Measurements from ENCODE around the gene GMDS.

Gene GMDS

GRCh38 chr6:1895721-1896120 lies 349.7 kb downstream of the GMDS start:
- no peak for DNase-seq (ENCODE audit: low read depth, low spot score)

DNA sequence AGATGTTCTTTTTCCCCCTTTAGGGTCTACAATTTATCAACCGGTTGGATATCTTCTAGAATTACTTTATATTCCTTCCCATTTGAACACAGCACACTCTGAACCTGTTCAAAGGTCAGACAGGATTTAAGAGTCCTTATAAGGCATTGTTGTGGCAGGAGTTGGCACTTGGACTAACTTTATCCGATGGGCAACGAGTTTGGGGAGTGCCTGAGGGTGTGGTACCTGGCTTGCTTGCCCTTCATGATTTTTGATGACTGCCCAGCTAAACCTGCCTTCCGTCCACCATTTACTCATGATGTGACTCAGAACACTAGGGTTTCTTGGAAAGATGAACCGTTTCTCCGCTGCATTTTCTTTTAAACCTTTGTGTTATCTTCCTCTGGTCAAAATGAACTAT lies 350.5 kb downstream of the GMDS start:
- no peak for DNase-seq (ENCODE audit: low read depth, low spot score)

GRCh38 chr6:1893470-1894130 lies 351.8 kb downstream of the GMDS start:
- DNase-seq (ENCODE audit: low read depth, low spot score) = no peak

- no peak for DNase-seq (ENCODE audit: low read depth, low spot score)
Measured at GRCh38 chr6:1892716-1893115, 352.7 kb downstream of the GMDS start.

DNA sequence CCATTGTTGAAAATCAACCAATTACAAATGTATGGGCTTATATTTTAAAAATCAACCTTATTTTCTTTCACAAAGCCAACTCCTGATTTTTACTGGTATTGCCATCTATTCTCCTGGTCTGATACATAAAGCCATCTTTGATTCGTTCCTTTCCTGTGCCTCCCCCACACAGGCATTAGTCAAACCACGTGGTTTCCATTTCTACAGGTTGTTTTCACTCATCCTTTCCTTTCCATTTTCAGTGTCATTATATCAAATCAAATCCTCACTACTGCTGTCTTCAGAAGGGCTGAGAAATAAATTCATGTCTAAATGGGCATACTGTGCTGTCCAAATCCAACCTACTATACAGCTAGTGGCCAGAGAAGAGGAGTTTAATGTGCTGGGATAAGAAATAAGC lies 354.4 kb downstream of the GMDS start:
- no peak for DNase-seq (ENCODE audit: low read depth, low spot score)

- DNase-seq (ENCODE audit: low read depth, low spot score) = no peak
Measured at GRCh38 chr6:1890071-1890470, 355.3 kb downstream of the GMDS start.

DNA sequence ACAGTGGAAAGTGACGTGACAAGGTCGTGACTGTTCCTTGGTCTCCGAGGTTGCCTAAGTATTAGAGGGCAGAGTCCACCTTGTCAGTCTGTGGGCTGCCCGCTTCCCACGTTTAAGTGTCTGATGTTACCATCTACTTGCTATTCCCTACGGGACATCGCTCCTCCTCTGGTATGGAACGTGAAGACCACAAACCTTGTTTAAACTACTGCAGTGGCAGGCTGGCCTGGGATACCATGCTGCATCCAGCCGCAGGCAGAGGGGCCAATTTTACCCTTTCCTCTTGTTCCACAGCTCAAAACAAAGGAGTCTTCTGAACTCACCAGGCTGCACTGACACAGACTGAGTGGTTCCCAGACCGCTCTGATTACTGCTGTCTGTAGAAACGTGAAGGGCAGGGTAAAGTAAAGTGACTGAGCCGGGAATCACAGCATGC lies 359.8 kb downstream of the GMDS start:
- DNase-seq (ENCODE audit: low read depth, low spot score) = peak; percentile 46

- no peak for DNase-seq (ENCODE audit: low read depth, low spot score)
Measured at GRCh38 chr6:1884313-1884712, 361.1 kb downstream of the GMDS start.

DNA sequence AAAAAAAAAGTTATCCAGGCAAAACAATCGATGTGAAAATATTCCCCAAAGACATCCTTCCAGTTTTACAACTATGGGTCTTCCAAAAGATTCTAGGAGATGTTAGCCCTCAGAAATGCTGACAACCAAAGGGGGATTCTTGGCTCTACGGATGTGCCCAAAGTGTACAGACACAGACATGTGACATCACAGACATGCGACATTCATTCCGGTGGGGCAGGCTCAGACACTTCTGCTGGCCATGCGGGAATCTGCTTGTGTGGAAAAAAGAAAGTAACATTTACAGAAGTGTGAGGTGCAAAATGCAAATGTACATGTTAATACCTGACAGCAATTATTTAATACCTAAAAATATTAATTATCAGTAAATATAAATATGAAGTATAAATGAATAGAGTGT lies 367.1 kb downstream of the GMDS start:
- no peak for DNase-seq (ENCODE audit: low read depth, low spot score)

DNA sequence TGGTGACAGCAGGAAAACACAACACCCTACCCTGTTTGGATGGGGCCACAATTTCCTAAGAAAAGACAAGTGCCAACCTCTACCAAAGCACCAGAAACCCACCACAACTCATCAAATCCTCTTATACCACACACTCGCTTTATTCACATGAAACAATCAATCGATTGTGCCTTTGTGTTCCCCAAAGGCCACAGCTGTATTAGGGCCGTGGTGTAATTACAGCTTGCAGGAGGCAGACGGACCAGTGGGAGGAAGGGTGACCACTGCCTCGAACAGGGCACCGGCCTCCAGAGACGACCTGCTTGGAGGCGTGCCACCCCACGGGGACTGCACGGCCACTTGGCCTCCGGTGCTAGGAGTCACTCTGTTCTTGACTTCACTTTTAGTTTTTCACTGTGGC lies 371.6 kb downstream of the GMDS start:
- DNase-seq (ENCODE audit: low read depth, low spot score) = no peak

DNA sequence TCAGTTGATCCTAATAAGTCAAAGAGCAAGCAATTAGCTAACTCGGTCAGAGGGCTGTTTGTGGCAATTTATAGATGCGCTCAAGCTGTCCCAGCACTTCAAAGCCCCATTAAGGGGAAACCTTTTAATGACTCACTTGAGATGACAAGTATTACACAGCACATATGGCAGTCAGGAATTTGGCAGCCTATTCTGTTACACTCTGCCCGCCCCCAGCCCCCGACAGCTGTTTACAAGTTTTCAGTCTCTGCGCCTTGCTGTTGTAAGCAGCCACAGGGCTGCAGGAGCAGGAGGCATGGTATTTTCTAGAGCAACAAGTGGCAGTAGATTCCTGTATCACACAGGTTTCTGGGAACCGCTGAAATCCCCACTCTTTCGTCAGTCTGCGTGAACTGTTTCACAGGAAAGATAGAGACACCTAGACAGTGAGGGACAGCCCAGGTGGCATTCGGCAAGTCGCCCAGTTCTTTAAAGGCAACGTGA lies 372.7 kb downstream of the GMDS start:
- DNase-seq (ENCODE audit: low read depth, low spot score) = no peak

GRCh38 chr6:1871724-1872315 lies 373.6 kb downstream of the GMDS start:
- DNase-seq (ENCODE audit: low read depth, low spot score) = no peak

GRCh38 chr6:1870932-1871331 lies 374.5 kb downstream of the GMDS start:
- DNase-seq (ENCODE audit: low read depth, low spot score) = no peak

DNA sequence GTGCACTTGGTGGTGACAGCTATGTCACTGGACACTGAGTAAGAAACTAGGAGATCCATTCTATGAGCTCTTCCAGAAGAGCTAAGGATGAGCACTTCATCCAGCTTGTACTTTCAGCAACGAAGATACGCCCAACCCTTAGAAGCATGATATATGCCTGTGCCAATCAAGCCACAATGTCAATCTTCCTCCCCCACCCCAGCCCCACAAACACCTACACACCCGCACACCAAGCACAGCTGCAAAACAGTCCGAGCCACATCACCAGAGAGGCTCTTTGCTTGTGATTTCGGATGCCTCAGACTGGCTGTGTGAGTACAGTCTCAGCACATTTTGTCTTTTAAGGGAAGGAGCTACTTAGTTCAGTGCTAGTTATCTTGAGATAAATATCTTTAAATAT lies 375.2 kb downstream of the GMDS start:
- no peak for DNase-seq (ENCODE audit: low read depth, low spot score)

- no peak for DNase-seq (ENCODE audit: low read depth, low spot score)
Measured at GRCh38 chr6:1869769-1870168, 375.6 kb downstream of the GMDS start.

DNA sequence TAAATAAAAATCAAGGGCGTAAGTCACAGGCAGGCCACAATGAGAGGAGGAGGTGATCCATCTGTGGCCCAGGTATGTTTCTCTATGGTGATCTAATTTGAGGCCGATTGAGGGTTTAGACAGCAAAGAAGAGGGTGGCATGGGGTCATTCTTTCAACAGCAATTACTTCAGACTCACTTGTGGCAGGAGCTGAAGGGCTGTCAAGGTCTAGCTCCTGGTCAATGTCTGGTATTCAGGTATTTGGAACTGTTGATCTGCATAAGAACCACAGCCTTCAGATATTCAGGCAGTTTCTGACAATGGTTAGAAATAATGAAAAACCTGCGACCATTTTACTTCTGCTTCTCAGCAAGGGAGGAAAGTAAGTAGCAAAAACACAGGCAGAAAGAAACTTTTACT lies 376.1 kb downstream of the GMDS start:
- no peak for DNase-seq (ENCODE audit: low read depth, low spot score)

DNA sequence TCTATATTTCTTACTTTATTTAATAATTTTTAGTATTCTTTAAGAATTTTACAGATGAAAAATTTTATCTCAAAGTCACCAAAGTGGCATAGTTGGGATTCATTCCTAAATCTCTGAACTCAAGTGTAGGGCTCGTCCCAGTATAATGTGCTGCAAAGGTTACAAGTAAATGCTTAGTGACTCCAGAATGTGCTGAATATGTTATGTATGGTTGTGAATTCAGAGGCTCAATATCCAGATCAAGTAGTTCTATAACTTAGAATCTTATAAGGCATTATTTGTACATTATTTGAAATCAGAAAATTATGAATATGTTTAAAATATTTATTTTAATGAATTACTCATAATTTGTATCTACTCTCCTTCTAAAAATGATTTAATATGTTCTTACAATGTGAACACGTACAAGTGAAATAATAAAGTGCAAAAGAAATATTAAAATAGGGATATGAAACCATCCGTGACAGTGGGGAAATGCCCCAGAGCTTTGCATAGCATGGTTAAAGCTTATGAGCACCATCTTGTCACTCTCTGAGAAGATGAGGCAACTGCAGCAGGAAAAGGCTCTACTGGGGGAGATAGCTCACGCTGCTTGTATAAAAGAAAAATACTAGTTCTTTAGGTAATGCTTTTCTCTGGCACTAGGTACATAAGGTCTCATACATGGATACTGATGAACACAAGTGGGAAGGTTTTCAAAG lies 376.7 kb downstream of the GMDS start:
- no peak for DNase-seq (ENCODE audit: low read depth, low spot score)

DNA sequence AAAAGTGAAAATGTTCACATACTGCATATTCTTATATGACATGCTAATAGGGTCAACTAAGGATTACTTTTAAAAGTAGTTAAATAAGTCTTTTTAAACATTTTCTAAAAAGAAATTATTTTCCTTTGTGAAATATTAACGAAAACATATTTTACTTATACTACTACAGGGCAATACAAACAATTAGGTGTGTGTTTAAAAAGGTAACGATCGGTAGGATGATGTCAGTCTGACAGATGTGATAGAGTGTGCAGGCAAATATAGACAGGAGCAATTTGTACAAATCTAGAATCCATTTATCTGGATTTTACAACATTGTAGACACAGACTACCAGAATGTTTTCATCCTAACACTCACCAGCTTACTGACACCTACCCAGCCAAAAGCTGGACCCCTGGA lies 378.2 kb downstream of the GMDS start:
- no peak for DNase-seq (ENCODE audit: low read depth, low spot score)

GRCh38 chr6:1865585-1865984 lies 379.8 kb downstream of the GMDS start:
- no peak for DNase-seq (ENCODE audit: low read depth, low spot score)

DNA sequence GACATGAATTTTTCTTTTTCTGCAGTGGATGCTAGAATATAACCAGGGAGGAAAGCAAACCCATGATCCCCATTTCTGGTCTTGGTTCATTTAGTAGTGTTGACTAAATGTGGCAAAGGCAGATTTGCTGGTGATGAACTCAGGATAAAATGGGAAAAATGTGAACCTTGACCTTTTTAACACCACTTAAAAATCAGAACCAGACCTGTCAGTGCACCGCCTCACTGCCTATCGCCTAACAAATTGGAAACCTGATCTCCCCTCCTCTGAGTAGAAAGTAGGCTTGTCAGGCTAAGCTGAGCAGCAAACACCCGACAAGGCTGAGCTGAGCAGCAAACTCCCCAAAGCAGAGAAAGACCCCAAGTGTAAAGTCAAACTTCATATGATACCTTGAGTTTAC lies 380.9 kb downstream of the GMDS start:
- no peak for DNase-seq (ENCODE audit: low read depth, low spot score)

DNA sequence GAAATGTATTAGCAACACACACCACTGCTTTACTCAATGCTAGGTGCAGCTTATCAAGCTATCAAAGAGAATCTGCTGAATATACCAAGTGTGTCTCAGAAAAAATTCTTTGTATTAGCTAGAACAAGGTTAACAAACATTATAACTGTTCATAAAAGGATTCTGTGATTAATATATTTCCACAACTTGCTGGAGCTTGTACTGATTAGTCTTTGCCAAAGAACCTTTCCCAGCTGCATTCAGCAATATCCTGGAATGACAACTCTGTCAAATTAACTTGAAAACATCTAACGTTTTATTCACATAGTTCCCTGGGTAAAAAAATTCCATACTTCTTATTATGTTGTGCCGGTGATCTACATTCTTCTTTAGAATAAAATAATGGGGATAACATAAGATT lies 383.0 kb downstream of the GMDS start:
- DNase-seq (ENCODE audit: low read depth, low spot score) = no peak

DNA sequence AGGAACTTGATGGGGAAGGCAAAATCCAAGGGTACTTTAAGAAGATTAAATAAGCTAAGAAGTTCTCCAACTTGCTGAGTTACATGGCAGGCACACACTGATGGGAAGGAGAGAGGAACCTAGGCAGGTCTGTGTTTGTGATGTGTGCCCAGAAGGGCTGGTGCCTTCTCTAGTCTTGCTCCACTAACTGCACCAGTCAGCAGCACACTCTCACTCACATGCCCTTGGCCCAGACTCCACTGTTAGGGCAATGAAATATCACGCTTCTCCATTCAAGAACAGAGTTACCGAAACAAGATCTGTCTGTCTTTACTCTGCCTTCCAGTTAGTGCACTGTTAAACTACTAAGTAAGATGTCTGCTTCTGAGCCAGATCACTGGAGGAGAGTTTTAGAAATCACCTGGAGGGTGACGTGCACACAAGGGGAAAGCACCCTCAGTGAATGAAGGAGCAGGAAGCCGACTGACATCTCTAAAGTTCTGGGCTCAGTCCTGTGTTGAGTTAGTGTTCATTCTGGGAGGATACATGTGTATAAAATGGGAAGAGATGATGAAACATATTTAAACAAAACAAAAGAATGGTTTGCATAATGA lies 384.6 kb downstream of the GMDS start:
- no peak for DNase-seq (ENCODE audit: low read depth, low spot score)

GRCh38 chr6:1858859-1859258 lies 386.5 kb downstream of the GMDS start:
- DNase-seq (ENCODE audit: low read depth, low spot score) = no peak

Measured in brain pericyte (primary cell).